HCT116 (cell line): Measurements from ENCODE around the gene PDSS2.

Experiments
- CEBPB ChIP-seq: IDR thresholded peaks from 2 replicates; pipeline ENCODE4 v1.6.1; 2012; ENCODE audit warnings: low read depth
- EZH2 ChIP-seq: fragments of 200-600 bp; sonication (generic); IDR thresholded peaks from 2 replicates; pipeline ENCODE4 v1.6.1; 2017; ENCODE audit warnings: antibody characterized with exemption, mixed run types
- EZH2phosphoT487 ChIP-seq: fragments of 200-600 bp; IDR thresholded peaks from 2 replicates; pipeline ENCODE4 v1.6.1; 2018; ENCODE audit warnings: antibody characterized with exemption, borderline replicate concordance
- POLR2A ChIP-seq: IDR thresholded peaks from 2 replicates; pipeline ENCODE4 v1.7.0; 2011; ENCODE audit warnings: borderline replicate concordance; ENCODE audit not compliant: insufficient read depth, insufficient read length; ENCODE audit errors: extremely low read depth
- RAD21 ChIP-seq: IDR thresholded peaks from 2 replicates; pipeline ENCODE4 v1.6.1; 2012; ENCODE audit warnings: low read depth, mild to moderate bottlenecking
- SIN3A ChIP-seq: IDR thresholded peaks from 2 replicates; pipeline ENCODE4 v1.6.1; 2012; ENCODE audit warnings: low read depth
- TF ChIP-seq, protein P1 (sequence below), 3 experiments: fragments of 200-600 bp in 1 of 3; sonication (generic) in 1 of 3; IDR thresholded peaks in 2 of 3; conservative IDR thresholded peaks in 1 of 3; 2 replicates each; pipeline ENCODE4 v1.5.1; 2012 to 2017; ENCODE audit warnings: low read depth in 2 of 3, low read length in 2 of 3, antibody characterized with exemption in 1 of 3, borderline replicate concordance in 1 of 3, control low read depth in 1 of 3, mild to moderate bottlenecking in 1 of 3, mixed read lengths in 1 of 3, mixed run types in 1 of 3, moderate library complexity in 1 of 3; ENCODE audit not compliant: insufficient read depth in 1 of 3
- TF ChIP-seq, protein P2 (sequence below): IDR thresholded peaks from 2 replicates; pipeline ENCODE4 v1.6.1; 2012
- TF ChIP-seq, protein P3 (sequence below): IDR thresholded peaks from 2 replicates; pipeline ENCODE4 v1.6.1; 2012; ENCODE audit warnings: low read depth

DNA sequence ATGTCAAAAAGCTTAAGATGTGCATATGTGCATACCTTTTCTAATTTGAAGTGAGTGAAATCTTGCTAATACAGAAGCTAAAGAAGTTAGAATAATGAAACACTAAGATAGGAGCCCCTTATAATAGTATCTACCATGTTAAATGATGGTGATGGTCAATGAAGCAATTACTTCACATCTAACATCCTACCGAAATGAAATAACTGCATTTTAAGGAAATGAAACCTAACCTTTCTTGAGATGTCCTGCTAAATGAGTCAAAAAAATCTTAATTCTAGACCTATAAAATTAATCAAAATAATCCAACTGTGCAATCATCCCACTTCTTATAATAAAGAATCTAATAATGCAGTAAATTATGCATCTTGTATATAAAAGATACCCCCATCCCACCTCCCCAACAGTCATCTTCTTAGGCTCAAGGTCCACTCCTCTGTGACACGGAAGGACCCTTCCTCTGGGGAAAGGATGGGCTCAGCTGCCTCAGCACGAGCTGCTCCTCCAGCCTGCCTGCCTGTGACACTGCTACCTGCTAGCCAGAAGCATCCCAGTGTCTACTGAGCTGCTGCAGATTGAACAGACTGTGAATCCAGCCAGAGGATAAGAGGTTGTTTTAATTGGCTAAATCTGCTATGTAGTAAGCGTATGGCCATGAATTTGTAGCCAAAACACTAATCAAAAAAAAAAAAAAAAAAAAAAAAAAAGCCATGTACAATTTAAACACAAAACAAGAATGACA, 214.5 kb downstream of the PDSS2 start:
- TF ChIP-seq SIN3A (no peak), RAD21 (no peak), POLR2A (no peak), EZH2 (no peak), CEBPB (no peak), EZH2phosphoT487 (no peak)
- TF ChIP-seq, protein P1, sequence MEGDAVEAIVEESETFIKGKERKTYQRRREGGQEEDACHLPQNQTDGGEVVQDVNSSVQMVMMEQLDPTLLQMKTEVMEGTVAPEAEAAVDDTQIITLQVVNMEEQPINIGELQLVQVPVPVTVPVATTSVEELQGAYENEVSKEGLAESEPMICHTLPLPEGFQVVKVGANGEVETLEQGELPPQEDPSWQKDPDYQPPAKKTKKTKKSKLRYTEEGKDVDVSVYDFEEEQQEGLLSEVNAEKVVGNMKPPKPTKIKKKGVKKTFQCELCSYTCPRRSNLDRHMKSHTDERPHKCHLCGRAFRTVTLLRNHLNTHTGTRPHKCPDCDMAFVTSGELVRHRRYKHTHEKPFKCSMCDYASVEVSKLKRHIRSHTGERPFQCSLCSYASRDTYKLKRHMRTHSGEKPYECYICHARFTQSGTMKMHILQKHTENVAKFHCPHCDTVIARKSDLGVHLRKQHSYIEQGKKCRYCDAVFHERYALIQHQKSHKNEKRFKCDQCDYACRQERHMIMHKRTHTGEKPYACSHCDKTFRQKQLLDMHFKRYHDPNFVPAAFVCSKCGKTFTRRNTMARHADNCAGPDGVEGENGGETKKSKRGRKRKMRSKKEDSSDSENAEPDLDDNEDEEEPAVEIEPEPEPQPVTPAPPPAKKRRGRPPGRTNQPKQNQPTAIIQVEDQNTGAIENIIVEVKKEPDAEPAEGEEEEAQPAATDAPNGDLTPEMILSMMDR (IDR thresholded peaks at IDR 0.05 in 2 of 3, conservative IDR thresholded peaks at IDR 0.05 in 1 of 3; ENCODE audit: borderline replicate concordance in 1 of 3, insufficient read depth in 1 of 3, low read depth in 2 of 3, low read length in 2 of 3): no peak
- TF ChIP-seq, protein P2, sequence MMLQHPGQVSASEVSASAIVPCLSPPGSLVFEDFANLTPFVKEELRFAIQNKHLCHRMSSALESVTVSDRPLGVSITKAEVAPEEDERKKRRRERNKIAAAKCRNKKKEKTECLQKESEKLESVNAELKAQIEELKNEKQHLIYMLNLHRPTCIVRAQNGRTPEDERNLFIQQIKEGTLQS: no peak
- TF ChIP-seq, protein P3, sequence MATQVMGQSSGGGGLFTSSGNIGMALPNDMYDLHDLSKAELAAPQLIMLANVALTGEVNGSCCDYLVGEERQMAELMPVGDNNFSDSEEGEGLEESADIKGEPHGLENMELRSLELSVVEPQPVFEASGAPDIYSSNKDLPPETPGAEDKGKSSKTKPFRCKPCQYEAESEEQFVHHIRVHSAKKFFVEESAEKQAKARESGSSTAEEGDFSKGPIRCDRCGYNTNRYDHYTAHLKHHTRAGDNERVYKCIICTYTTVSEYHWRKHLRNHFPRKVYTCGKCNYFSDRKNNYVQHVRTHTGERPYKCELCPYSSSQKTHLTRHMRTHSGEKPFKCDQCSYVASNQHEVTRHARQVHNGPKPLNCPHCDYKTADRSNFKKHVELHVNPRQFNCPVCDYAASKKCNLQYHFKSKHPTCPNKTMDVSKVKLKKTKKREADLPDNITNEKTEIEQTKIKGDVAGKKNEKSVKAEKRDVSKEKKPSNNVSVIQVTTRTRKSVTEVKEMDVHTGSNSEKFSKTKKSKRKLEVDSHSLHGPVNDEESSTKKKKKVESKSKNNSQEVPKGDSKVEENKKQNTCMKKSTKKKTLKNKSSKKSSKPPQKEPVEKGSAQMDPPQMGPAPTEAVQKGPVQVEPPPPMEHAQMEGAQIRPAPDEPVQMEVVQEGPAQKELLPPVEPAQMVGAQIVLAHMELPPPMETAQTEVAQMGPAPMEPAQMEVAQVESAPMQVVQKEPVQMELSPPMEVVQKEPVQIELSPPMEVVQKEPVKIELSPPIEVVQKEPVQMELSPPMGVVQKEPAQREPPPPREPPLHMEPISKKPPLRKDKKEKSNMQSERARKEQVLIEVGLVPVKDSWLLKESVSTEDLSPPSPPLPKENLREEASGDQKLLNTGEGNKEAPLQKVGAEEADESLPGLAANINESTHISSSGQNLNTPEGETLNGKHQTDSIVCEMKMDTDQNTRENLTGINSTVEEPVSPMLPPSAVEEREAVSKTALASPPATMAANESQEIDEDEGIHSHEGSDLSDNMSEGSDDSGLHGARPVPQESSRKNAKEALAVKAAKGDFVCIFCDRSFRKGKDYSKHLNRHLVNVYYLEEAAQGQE: no peak
